HEK293 (cell line): Measurements from ENCODE around the gene GLB1L2.

Source experiments
- CTCF ChIP-seq: fragments of 450-650 bp; formaldehyde crosslinking; IDR thresholded peaks from 2 replicates; pipeline ENCODE4 v1.5.1; 2016; ENCODE audit warnings: missing biosample characterization, missing genetic modification characterization
- ZNF501 ChIP-seq: fragments of 450-650 bp; formaldehyde crosslinking; IDR thresholded peaks from 2 replicates; pipeline ENCODE4 v1.5.1; 2016; ENCODE audit warnings: missing biosample characterization, missing genetic modification characterization

- TF ChIP-seq CTCF (tag by site-specific recombination) = no peak
- no peak for TF ChIP-seq ZNF501 (tag by site-specific recombination)
Measured at GRCh38 chr11:134401825-134402809, 70.3 kb downstream of the GLB1L2 start.
